B cell (primary cell): ENCODE results near the gene CLN6. TPM values are rescaled to one million over a fixed set of nuclear protein-coding genes. Genes with fewer than 3 reads are reported as not detected.

Experiments used
- ATAC-seq: fragments of 200-7000 bp; cut with Tn5 transposase; one replicate; pipeline ENCODE4 v1.10.0; 2021; ENCODE audit warnings: low read depth, mild to moderate bottlenecking, moderate number of reproducible peaks, moderate library complexity
- CTCF ChIA-PET: fragments of 350-600 bp; sonication (Branson Sonifier 250); formaldehyde crosslinking; loops from one replicate; lab custom pipeline; 2021; ENCODE audit warnings: antibody characterized with exemption, inconsistent platforms; lab: Charles Lee
- POLR2A ChIA-PET: fragments of 350-600 bp; sonication (Branson Sonifier 250); formaldehyde crosslinking; loops from one replicate; lab custom pipeline; 2021; ENCODE audit warnings: antibody characterized with exemption; lab: Charles Lee
- DNase-seq: peaks from one replicate; pipeline ENCODE4 v3.0.0; 2013
- H2AFZ ChIP-seq: 2 replicates; pipeline ENCODE4 v1.6.1; 2012; ENCODE audit warnings: mild to moderate bottlenecking, low read depth, low read length; ENCODE audit not compliant: insufficient read depth, poor library complexity, severe bottlenecking
- H3K27ac ChIP-seq, 2 donors: 1 replicate in 1 of 2; 2 replicates in 1 of 2; pipeline ENCODE4 v1.5.1; 2012 to 2013; ENCODE audit warnings: low read length in 2 of 2, mild to moderate bottlenecking in 2 of 2, moderate library complexity in 1 of 2
- H3K27me3 ChIP-seq, 4 experiments: fragments of 200-600 bp in 1 of 4; sonication (generic) in 1 of 4; replicated peaks in 1 of 4; 1 replicate in 2 of 4; 2 replicates in 2 of 4; pipeline versions ENCODE4 v1.6.1 to v1.7.0; 2013 to 2016; ENCODE audit warnings: low read length in 3 of 4, mild to moderate bottlenecking in 2 of 4, mixed read lengths in 1 of 4, moderate library complexity in 1 of 4; ENCODE audit not compliant: insufficient read depth in 4 of 4, control insufficient read depth in 3 of 4; ENCODE audit errors: control extremely low read depth in 1 of 4
- H3K36me3 ChIP-seq, 2 experiments: replicated peaks in 1 of 2; 1 replicate in 1 of 2; 2 replicates in 1 of 2; pipeline versions ENCODE4 v1.6.1 to v1.7.1; 2013; ENCODE audit warnings: low read length in 1 of 2; ENCODE audit not compliant: insufficient read depth in 2 of 2, control insufficient read depth in 1 of 2; ENCODE audit errors: control extremely low read depth in 1 of 2, extremely low read depth in 1 of 2
- H3K4me1 ChIP-seq, 2 donors: fragments of 200-600 bp in 1 of 2; sonication (generic) in 1 of 2; 1 replicate in 1 of 2; 2 replicates in 1 of 2; pipeline versions ENCODE4 v1.5.1 to v1.6.1; 2013 to 2017; ENCODE audit warnings: low read length in 2 of 2; ENCODE audit not compliant: control insufficient read depth in 2 of 2, insufficient read depth in 2 of 2
- H3K4me2 ChIP-seq: replicated peaks from 2 replicates; pipeline ENCODE3; 2012; ENCODE audit warnings: mild to moderate bottlenecking, low read depth, low read length; ENCODE audit not compliant: poor library complexity, severe bottlenecking
- H3K4me3 ChIP-seq, 5 experiments: fragments of 200-600 bp in 1 of 5; sonication (generic) in 1 of 5; 1 replicate in 3 of 5; 2 replicates in 2 of 5; pipeline versions ENCODE4 v1.5.1 to v1.7.0; 2011 to 2016; ENCODE audit warnings: low read length in 4 of 5, mild to moderate bottlenecking in 4 of 5, low read depth in 2 of 5, control low read depth in 1 of 5, moderate library complexity in 1 of 5; ENCODE audit not compliant: insufficient read depth in 1 of 5; ENCODE audit errors: control extremely low read depth in 1 of 5, extremely low read depth in 1 of 5
- H3K79me2 ChIP-seq: fragments of 200-600 bp; sonication (generic); one replicate; pipeline ENCODE4 v1.6.0; 2016; ENCODE audit warnings: low read length; ENCODE audit not compliant: control insufficient read depth, insufficient read depth
- H3K9ac ChIP-seq: fragments of 200-600 bp; sonication (generic); 2 replicates; pipeline ENCODE4 v1.6.1; 2017; ENCODE audit warnings: mild to moderate bottlenecking, low read length, moderate library complexity
- H3K9me3 ChIP-seq, 3 donors: one replicate each; pipeline versions ENCODE4 v1.6.1 to v1.7.1; 2013; ENCODE audit warnings: low read length in 2 of 3; ENCODE audit not compliant: control insufficient read depth in 2 of 3, insufficient read depth in 1 of 3; ENCODE audit errors: control extremely low read depth in 1 of 3
- H4K20me1 ChIP-seq: 2 replicates; pipeline ENCODE4 v1.6.0; 2012; ENCODE audit warnings: mild to moderate bottlenecking, low read length; ENCODE audit not compliant: insufficient read depth, control insufficient read depth, poor library complexity, severe bottlenecking
- H3K27ac Mint-ChIP-seq: one replicate; pipeline ENCODE4 v1.8.0; 2021; ENCODE audit warnings: mixed read lengths
- H3K27me3 Mint-ChIP-seq: one replicate; pipeline ENCODE4 v1.8.0; 2021; ENCODE audit warnings: mixed read lengths
- H3K4me1 Mint-ChIP-seq: one replicate; pipeline ENCODE4 v1.8.0; 2021; ENCODE audit warnings: mixed read lengths
- H3K4me3 Mint-ChIP-seq: one replicate; pipeline ENCODE4 v1.8.0; 2021; ENCODE audit warnings: mixed read lengths
- H3K9me3 Mint-ChIP-seq: one replicate; pipeline ENCODE4 v1.8.0; 2022; ENCODE audit warnings: mixed read lengths; ENCODE audit not compliant: insufficient read depth
- CTCF ChIP-seq: fragments of 200-600 bp; IDR thresholded peaks from one replicate; pipeline ENCODE4 v1.8.0; 2022; ENCODE audit warnings: antibody characterized with exemption, mild to moderate bottlenecking
- EZH2 ChIP-seq: IDR thresholded peaks from 2 replicates; pipeline ENCODE4 v1.6.1; 2012; ENCODE audit warnings: borderline replicate concordance, low read depth, mild to moderate bottlenecking, moderate library complexity, low read length; ENCODE audit not compliant: insufficient read depth, poor library complexity, severe bottlenecking
- WGBS: methylation state at CpG from one replicate; pipeline ENCODE4 v1.1.5; 2013; ENCODE audit warnings: missing lambda C conversion rate; ENCODE audit not compliant: insufficient coverage; 5-methylcytosine and 5-hydroxymethylcytosine counted together
- intact Hi-C: fragments of 100-400 bp; cut with micrococcal nuclease; formaldehyde crosslinking; loops from one replicate; pipeline ENCODE4 v1.10.0; 2022
- polyA plus RNA-seq: library from polyadenylated mRNA; depleted of rRNA; stranded (reverse); fragments of >200 nt; gene quantifications from 2 replicates; pipeline ENCODE4 v1.2.3, GENCODE V29; 2012
- total RNA-seq, 2 donors: library from RNA; stranded (reverse); fragments of 120-200 nt in 1 of 2; gene quantifications; 1 replicate in 1 of 2; 2 replicates in 1 of 2; pipeline versions ENCODE4 v1.2.3 to v1.2.4, GENCODE V29; 2013 to 2022

The CLN6 gene
- total and polyA plus RNA-seq, 2 donors (not counting 1 experiment from before 2014, with no cell fraction given): 22.8 TPM

DNA sequence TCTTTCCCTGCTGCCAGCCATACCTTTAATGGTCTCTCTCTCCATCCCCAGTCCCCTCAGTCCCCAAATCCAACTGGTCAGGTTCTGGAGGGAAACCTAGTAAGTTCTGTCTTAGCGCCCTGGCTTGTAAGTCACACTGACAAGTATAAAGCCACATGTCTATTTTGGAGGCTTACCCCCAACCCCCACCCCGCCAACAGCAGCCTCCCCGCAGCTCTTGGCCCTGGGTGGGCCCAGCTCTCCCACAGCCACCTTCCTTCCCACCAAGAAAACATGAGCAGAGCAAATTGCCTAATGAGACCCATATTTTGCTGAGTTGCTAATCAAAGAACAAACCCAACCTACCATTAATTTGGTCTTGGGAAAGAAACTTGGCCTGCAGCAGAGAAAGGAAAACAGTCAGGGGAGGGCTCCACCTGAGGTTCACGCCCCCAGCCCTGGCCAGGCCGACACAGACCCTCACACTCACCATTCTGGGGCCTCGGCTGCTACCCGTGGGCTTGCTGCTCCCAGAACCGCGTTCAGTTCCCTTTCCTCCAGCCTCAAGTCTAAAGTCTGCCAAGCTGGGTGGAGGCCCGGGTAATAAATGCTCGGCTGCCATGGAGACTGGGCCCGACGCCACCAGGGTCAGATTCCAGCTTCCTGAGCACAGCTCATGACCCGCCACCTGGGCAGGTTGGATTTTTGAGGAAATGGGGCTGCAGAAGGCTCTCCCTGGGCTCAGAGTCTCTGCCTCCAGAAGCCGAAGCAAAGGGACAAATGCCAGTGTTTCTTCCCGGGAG is 24.6 kb downstream of the CLN6 start, which contains the start of gene CALML4:
CALML4 (minus strand) TSS at position 557 of the 782 bp plus-strand sequence; CDS start at position 472, 85 bp downstream.
- no peak within 1 kb of the TSS for H3K4me3 ChIP-seq
- H3K4me3 Mint-ChIP-seq: no peak within 1 kb of the TSS
- no peak for DNase-seq
- peaks cover under 1% of the 10 kb centered on the region for H3K79me2 ChIP-seq
- intact Hi-C loops: no loop called here
- no peaks in the 10 kb centered on the region for H3K27me3 Mint-ChIP-seq
- H3K9ac ChIP-seq: no peak within 1 kb of the TSS
- H3K4me2 ChIP-seq: peak within 1 kb of the TSS; percentile 17
- H3K27ac Mint-ChIP-seq: no peak within 1 kb of the TSS
- H3K9me3 Mint-ChIP-seq: no peaks in the 10 kb centered on the region
- no peak within 1 kb of the TSS for H3K27ac ChIP-seq
- no peak for ATAC-seq
- H4K20me1 ChIP-seq: no peaks in the 10 kb centered on the region
- no peaks in the 10 kb centered on the region for H3K27me3 ChIP-seq
- peaks cover 18 to 27% of the 10 kb centered on the region in 2 donors for H3K4me1 ChIP-seq
- H3K4me1 Mint-ChIP-seq: peaks cover 22% of the 10 kb centered on the region
- peaks cover 0 to 3% of the 10 kb centered on the region in 2 experiments for H3K36me3 ChIP-seq
- TF ChIP-seq CTCF (no peak), EZH2 (no peak)
- 48% methylated on average over 12 of the region's 16 CpGs for WGBS
- H2AFZ ChIP-seq: no peak within 1 kb of the TSS
- H3K9me3 ChIP-seq: peaks cover 0 to 7% (median 0%) of the 10 kb centered on the region in 3 donors
- CTCF ChIA-PET: no interaction called here
- POLR2A ChIA-PET: no interaction called here

- ChIA-PET CTCF (no interaction called here), POLR2A (no interaction called here)
- Mint-ChIP-seq H3K27ac (no peak overlapping the region), H3K9me3 (no peaks in the 10 kb centered on the region), H3K27me3 (no peaks in the 10 kb centered on the region), H3K4me1 (peaks cover 16% of the 10 kb centered on the region), H3K4me3 (no peak overlapping the region)
- H4K20me1 ChIP-seq: no peaks in the 10 kb centered on the region
- H3K4me1 ChIP-seq: peaks cover 12 to 21% of the 10 kb centered on the region in 2 donors
- no peaks in the 10 kb centered on the region for H3K79me2 ChIP-seq
- intact Hi-C loops: no loop called here
- H3K27ac ChIP-seq: no peak overlapping the region
- H3K27me3 ChIP-seq: no peaks in the 10 kb centered on the region
- TF ChIP-seq EZH2 (no peak), CTCF (no peak)
- DNase-seq (no peak), ATAC-seq (no peak)
- no peak overlapping the region for H2AFZ ChIP-seq
- H3K4me2 ChIP-seq: no peak overlapping the region
- WGBS: 96% methylated on average over 7 of the region's 7 CpGs
- H3K9ac ChIP-seq: no peak overlapping the region
- H3K4me3 ChIP-seq: no peak overlapping the region
- H3K36me3 ChIP-seq: peaks cover 0 to 3% of the 10 kb centered on the region in 2 experiments
- H3K9me3 ChIP-seq: peaks cover 0 to 1% (median 0%) of the 10 kb centered on the region in 3 donors
Observed at GRCh38 chr15:68204361-68204760, 25.2 kb downstream of the CLN6 start.
